HUES48 (cell line): ENCODE data around the gene P2RY14.

Source experiments
- H3K27ac ChIP-seq: one replicate; pipeline ENCODE4 v1.7.0; 2013; ENCODE audit warnings: low read depth, low read length, inconsistent platforms
- H3K27me3 ChIP-seq: 2 replicates; pipeline ENCODE4 v1.6.1; 2013; ENCODE audit warnings: mild to moderate bottlenecking, low read length; ENCODE audit not compliant: control insufficient read depth, insufficient read depth
- H3K36me3 ChIP-seq: 2 replicates; pipeline ENCODE4 v1.6.1; 2013; ENCODE audit warnings: low read length; ENCODE audit not compliant: control insufficient read depth, insufficient read depth
- H3K4me1 ChIP-seq: 2 replicates; pipeline ENCODE4 v1.6.1; 2013; ENCODE audit warnings: mild to moderate bottlenecking, low read length; ENCODE audit not compliant: control insufficient read depth, insufficient read depth
- H3K4me3 ChIP-seq: 2 replicates; pipeline ENCODE4 v1.5.1; 2013; ENCODE audit warnings: mild to moderate bottlenecking, low read depth, low read length
- H3K9ac ChIP-seq: 2 replicates; pipeline ENCODE4 v1.6.1; 2013; ENCODE audit warnings: mild to moderate bottlenecking, low read depth, low read length, moderate library complexity
- H3K9me3 ChIP-seq: 2 replicates; pipeline ENCODE4 v1.6.1; 2013; ENCODE audit warnings: low read length; ENCODE audit not compliant: control insufficient read depth, insufficient read depth

Gene P2RY14

DNA sequence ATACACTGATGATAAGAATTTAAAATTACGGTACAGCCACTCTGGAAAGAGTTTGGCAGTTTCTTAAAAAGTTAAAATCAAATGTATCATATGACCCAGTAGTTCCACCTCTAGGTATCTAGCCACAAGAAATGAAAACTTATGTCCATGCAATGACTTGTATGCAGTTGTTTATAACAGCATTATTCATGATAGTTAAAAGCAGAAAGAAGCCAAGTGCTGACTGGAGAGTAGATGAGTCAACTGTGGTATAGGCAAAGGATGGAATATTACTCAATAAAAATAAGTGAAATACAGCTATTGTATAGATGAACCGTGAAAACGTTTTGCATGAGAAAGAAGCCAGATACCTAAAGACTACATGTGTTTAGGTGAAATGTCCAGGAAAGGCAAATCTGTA, 23.4 kb upstream of the P2RY14 start:
- H3K27me3 ChIP-seq = no peaks in the 10 kb centered on the region
- no peaks in the 10 kb centered on the region for H3K36me3 ChIP-seq
- no peak overlapping the region for H3K27ac ChIP-seq
- H3K4me3 ChIP-seq = no peak overlapping the region
- no peak overlapping the region for H3K9ac ChIP-seq
- peaks cover 27% of the 10 kb centered on the region for H3K4me1 ChIP-seq
- no peaks in the 10 kb centered on the region for H3K9me3 ChIP-seq

- no peak overlapping the region for H3K9ac ChIP-seq
- H3K27ac ChIP-seq = no peak overlapping the region
- no peak overlapping the region for H3K4me3 ChIP-seq
- no peaks in the 10 kb centered on the region for H3K36me3 ChIP-seq
- H3K4me1 ChIP-seq = peaks cover 15% of the 10 kb centered on the region
- H3K9me3 ChIP-seq = no peaks in the 10 kb centered on the region
- H3K27me3 ChIP-seq = no peaks in the 10 kb centered on the region
These were observed 22.2 kb upstream of the P2RY14 start for GRCh38 chr3:151300539-151300938.

- Histone ChIP-seq H3K4me1 (no peaks in the 10 kb centered on the region; the same call in 1 of the 2 replicates), H3K36me3 (no peaks in the 10 kb centered on the region), H3K9me3 (no peaks in the 10 kb centered on the region), H3K4me3 (no peak overlapping the region), H3K9ac (no peak overlapping the region), H3K27ac (no peak overlapping the region), H3K27me3 (no peaks in the 10 kb centered on the region)
These were observed 20.7 kb upstream of the P2RY14 start for GRCh38 chr3:151299006-151299405.

GRCh38 chr3:151297429-151297828, 19.1 kb upstream of the P2RY14 start:
- no peaks in the 10 kb centered on the region for H3K9me3 ChIP-seq
- no peaks in the 10 kb centered on the region; the same call in 1 of the 2 replicates for H3K4me1 ChIP-seq
- no peaks in the 10 kb centered on the region for H3K27me3 ChIP-seq
- no peak overlapping the region for H3K4me3 ChIP-seq
- H3K27ac ChIP-seq = no peak overlapping the region
- no peak overlapping the region for H3K9ac ChIP-seq
- H3K36me3 ChIP-seq = no peaks in the 10 kb centered on the region

- Histone ChIP-seq H3K4me3 (no peak overlapping the region), H3K9ac (no peak overlapping the region), H3K9me3 (no peaks in the 10 kb centered on the region), H3K4me1 (no peaks in the 10 kb centered on the region; the same call in 1 of the 2 replicates), H3K27ac (no peak overlapping the region), H3K36me3 (no peaks in the 10 kb centered on the region), H3K27me3 (no peaks in the 10 kb centered on the region)
These were observed 17.9 kb upstream of the P2RY14 start for GRCh38 chr3:151296226-151296625.

- H3K36me3 ChIP-seq = no peaks in the 10 kb centered on the region
- H3K9me3 ChIP-seq = no peaks in the 10 kb centered on the region
- no peak overlapping the region for H3K4me3 ChIP-seq
- no peak overlapping the region for H3K27ac ChIP-seq
- H3K4me1 ChIP-seq = no peaks in the 10 kb centered on the region
- no peaks in the 10 kb centered on the region for H3K27me3 ChIP-seq
- H3K9ac ChIP-seq = no peak overlapping the region
These were observed 14.8 kb upstream of the P2RY14 start for GRCh38 chr3:151293127-151293526.

GRCh38 chr3:151290673-151291072, 12.3 kb upstream of the P2RY14 start:
- H3K4me1 ChIP-seq = 0 out of 2 replicates have a peak, but pooled peaks cover 7% of the 10 kb centered on the region
- no peaks in the 10 kb centered on the region for H3K36me3 ChIP-seq
- H3K4me3 ChIP-seq = no peak overlapping the region
- no peaks in the 10 kb centered on the region for H3K9me3 ChIP-seq
- no peak overlapping the region for H3K27ac ChIP-seq
- no peaks in the 10 kb centered on the region for H3K27me3 ChIP-seq
- no peak overlapping the region for H3K9ac ChIP-seq

- Histone ChIP-seq H3K9ac (no peak overlapping the region), H3K4me3 (no peak overlapping the region), H3K9me3 (no peaks in the 10 kb centered on the region), H3K36me3 (no peaks in the 10 kb centered on the region), H3K4me1 (0 out of 2 replicates have a peak, but pooled peaks cover 7% of the 10 kb centered on the region), H3K27ac (no peak overlapping the region), H3K27me3 (no peaks in the 10 kb centered on the region)
These were observed 11.1 kb upstream of the P2RY14 start for GRCh38 chr3:151289445-151289844.

GRCh38 chr3:151285940-151286339, 7.6 kb upstream of the P2RY14 start:
- H3K4me1 ChIP-seq = 0 out of 2 replicates have a peak, but pooled peaks cover 7% of the 10 kb centered on the region
- no peak overlapping the region for H3K27ac ChIP-seq
- no peaks in the 10 kb centered on the region for H3K27me3 ChIP-seq
- H3K4me3 ChIP-seq = no peak overlapping the region
- no peaks in the 10 kb centered on the region for H3K36me3 ChIP-seq
- H3K9ac ChIP-seq = no peak overlapping the region
- no peaks in the 10 kb centered on the region for H3K9me3 ChIP-seq

GRCh38 chr3:151283907-151284461, 5.6 kb upstream of the P2RY14 start:
- no peaks in the 10 kb centered on the region for H3K9me3 ChIP-seq
- 0 out of 2 replicates have a peak, but pooled peaks cover 7% of the 10 kb centered on the region for H3K4me1 ChIP-seq
- H3K27ac ChIP-seq = no peak overlapping the region
- H3K36me3 ChIP-seq = no peaks in the 10 kb centered on the region
- H3K27me3 ChIP-seq = no peaks in the 10 kb centered on the region
- no peak overlapping the region for H3K9ac ChIP-seq
- no peak overlapping the region for H3K4me3 ChIP-seq

DNA sequence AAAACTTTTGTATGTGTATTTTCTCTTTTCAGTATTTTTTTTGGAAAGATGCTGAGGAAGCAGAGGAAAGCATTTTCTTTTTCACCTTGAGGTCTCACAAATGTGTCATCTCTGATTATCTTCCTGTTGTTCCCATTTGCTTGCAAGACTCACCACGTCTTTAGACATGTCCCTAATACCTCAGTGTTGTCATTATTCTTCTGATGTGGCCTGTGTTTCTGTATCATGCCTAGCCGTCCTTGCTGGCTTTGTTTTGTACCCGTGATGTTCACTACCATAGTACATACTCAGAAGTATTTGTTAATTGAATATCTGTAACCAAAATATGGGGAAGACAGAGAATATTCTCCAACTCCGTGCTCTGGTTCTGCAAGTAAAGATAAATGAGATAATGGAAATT, 5.0 kb upstream of the P2RY14 start:
- Histone ChIP-seq H3K4me3 (no peak overlapping the region), H3K36me3 (no peaks in the 10 kb centered on the region), H3K9ac (no peak overlapping the region), H3K4me1 (0 out of 2 replicates have a peak, but pooled peaks cover 7% of the 10 kb centered on the region), H3K9me3 (no peaks in the 10 kb centered on the region), H3K27ac (no peak overlapping the region), H3K27me3 (no peaks in the 10 kb centered on the region)
